ENCODE measurements around the gene CEACAM1.
"Not testable (repeated sequence)": the region's sequence is repeated elsewhere in the genome, so short reads cannot be mapped to it uniquely, and the experiment has no call there.

Gene CEACAM1

DNA sequence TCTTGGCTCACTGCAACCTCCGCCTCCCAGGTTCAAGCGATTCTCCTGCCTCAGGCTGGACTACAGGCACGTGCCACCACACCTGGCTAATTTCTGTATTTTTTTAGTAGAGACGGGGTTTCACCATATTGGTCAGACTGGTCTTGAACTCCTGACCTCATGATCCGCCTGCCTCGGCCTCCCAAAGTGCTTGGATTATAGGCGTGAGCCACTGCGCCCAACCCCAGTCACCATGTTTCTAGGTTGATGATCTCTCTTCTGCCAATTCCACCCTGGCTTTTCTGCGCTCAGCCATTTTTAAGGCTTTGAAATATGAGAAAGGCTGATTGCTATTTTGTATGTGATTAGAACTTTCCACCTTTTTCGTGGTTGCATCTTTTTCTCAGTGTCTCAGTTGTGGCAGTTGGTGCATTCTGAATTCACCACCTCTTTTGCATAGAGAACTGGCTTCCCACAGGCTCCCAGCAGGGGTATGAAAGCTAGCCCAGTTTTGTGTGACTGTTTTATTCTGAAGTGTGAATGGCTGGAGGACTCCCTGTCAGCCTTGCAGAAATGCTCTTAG is 15.5 kb downstream of the CEACAM1 start:
- DNase-seq (ENCODE audit: low read depth in 2 of 2): no peak

DNA sequence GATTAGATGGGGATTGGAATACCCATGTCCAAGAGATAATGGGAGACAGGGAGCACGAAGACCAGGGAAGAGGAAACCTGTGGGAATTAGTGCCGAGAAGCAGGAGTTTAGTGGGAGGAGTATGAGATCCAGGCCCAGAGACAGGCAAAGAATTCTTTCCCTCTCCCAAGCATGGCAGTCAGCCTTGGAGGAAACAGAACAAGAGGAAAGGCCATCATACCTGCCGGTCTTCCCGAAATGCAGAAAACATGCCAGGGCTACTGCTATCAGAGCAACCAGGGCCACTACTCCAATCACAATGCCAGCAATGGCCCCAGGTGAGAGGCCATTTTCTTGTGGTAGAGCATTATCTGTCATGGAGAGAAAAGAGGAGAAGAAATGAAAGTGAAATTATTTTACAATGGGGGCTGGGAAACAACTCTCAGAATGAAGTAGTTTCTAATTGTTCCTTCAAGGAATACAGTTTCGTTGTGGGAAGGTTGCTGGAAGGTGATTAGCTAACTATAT is 16.1 kb downstream of the CEACAM1 start:
- no peak for DNase-seq (ENCODE audit: low read depth in 2 of 2)

- no peak for DNase-seq (ENCODE audit: low read depth in 2 of 2)
These were observed 16.9 kb downstream of the CEACAM1 start for GRCh38 chr19:42511340-42511739.

DNA sequence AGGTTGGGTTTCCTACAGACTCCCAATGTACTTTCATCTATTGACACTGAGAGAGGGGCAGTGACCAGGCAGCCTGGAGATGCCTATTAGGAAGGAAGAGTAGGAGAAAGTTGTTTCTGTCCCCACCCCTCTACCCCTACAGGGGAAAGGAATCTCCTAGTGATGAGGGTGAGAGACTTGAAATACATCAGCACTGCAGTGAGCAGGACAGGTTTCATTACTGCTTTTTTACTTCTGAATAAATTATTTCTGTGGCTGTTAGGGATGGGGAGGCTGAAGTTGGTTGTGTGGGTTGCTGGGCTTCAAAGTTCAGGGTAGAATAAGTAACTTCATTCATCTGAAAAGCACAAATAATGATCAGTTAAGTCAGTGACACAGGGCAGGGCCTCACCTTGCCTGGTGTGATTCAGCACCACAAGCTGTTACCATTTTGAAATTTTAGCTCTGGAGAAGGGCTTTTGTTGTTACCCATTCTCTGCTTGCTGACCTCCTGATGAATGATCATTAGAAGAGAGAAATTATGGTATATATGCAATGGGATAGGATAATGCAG is 19.3 kb downstream of the CEACAM1 start:
- no peak for DNase-seq (ENCODE audit: low read depth in 2 of 2)

GRCh38 chr19:42505066-42505465 is 23.2 kb downstream of the CEACAM1 start:
- no peak for DNase-seq (ENCODE audit: low read depth in 2 of 2)

GRCh38 chr19:42501733-42502132 is 26.5 kb downstream of the CEACAM1 start:
- no peak for DNase-seq (ENCODE audit: low read depth in 2 of 2)

GRCh38 chr19:42501243-42501642 is 27.0 kb downstream of the CEACAM1 start:
- not testable (repeated sequence) for DNase-seq (ENCODE audit: low read depth in 2 of 2)

DNA sequence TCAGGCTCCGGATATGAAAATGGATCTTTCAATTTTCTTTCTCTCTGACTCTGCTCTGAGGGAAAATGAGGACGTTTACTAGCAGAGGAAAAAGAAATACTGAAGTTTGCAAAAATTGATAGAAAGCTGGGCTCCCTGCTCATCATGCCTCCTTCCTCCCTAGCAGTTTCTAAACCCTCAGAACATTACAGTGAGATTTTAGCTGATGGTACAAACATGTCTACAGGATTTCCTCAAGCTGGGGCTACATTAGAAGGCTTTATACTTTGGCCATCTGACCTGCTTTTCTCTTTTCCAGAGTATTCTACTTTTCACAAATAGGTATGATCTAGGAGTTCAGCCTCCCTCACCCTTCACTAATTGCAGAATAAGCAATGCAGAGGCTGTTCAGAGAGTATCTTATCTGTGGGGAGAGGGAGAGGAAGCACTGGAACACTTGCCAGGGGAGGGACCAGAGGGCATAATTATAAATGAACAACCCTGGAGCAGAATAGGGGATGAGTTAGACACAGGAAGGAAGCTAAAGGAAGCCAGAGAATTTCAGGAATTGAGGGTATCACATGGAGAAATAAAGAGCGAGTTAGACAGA is 30.0 kb downstream of the CEACAM1 start:
- no peak for DNase-seq (ENCODE audit: low read depth in 2 of 2)

DNA sequence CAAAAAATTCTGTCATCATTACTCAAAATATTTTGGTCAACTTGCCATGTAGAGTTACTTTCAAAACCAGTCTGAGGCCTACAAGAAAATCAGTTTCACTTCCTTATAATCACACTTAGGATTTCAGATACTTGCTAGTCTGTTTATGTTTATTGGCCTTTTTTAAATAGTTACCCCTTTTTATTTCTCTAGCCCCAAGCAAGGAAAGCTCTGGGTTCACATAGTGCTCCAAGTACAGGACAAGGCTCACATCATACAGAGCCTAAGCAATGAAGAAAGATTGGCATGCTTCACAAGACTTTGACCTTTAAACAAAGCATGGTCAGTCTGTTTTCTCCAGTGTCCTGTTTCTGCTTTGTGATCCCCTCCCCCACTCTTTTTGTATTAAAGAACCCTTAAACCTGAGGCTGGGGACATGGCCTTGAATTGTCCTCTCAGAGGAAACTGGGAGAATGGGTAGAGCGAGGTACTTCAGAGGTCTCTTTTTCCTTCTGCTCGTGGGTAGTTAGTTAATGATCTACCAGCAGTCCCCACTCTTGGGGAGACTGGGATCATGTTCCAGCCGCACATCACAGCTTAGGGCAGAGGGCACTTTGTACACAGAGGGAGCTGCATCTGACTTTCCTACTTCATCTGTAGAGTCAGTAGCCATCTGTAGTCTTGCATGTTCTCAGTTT is 30.7 kb downstream of the CEACAM1 start:
- DNase-seq (ENCODE audit: low read depth in 2 of 2): no peak

DNA sequence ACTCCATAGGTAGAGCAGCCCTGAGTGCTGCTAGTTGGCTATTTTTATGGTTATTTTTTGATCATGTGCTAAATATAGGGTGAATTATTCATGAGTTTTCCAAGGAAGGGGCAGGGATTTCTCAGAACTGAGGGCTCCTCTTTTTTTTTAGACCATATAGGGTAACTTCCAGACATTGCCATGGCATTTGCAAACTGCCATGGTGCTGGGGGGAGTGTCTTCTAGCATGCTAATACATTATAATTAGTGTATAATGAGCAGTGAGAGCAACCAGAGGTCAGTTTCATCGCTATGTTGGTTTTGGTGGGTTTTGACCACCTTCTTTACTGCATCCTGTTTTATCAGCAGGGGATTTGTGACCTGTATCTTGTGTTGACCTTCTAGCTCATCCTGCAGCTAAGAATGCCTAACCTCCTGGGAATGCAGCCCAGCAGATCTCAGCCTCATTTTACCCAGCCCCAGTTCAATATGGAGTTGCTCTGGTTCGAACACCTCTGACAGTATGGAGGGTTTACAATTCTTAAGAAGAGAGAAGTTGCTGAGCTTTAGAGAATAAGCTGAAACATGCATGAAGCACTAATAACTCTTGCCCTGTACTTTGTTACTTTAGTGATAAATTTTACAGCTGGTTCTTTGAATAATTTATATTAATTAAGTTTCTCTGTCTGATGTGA is 31.7 kb downstream of the CEACAM1 start:
- DNase-seq (ENCODE audit: low read depth in 2 of 2): no peak

GRCh38 chr19:42495663-42496062 is 32.6 kb downstream of the CEACAM1 start:
- DNase-seq (ENCODE audit: low read depth in 2 of 2): no peak

DNA sequence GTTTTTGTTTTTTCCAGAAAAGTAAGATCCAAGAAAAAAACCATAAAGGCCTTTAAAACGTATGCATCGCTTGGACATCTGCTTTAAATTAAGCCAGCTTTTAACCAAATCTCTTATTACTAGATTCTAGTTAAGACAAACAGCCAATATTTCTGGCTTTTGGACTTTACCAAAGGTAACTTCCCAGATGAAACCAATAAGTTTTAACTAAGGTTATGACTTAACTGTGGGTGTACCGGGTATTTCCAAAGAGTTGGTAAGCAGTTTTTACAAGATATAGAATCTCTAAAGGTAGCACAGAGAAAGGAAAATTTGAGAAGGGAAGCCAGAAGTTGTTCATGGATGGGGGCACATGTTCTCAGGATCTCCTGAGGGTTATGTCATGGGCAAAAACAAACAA is 34.0 kb downstream of the CEACAM1 start:
- DNase-seq (ENCODE audit: low read depth in 2 of 2): no peak

DNA sequence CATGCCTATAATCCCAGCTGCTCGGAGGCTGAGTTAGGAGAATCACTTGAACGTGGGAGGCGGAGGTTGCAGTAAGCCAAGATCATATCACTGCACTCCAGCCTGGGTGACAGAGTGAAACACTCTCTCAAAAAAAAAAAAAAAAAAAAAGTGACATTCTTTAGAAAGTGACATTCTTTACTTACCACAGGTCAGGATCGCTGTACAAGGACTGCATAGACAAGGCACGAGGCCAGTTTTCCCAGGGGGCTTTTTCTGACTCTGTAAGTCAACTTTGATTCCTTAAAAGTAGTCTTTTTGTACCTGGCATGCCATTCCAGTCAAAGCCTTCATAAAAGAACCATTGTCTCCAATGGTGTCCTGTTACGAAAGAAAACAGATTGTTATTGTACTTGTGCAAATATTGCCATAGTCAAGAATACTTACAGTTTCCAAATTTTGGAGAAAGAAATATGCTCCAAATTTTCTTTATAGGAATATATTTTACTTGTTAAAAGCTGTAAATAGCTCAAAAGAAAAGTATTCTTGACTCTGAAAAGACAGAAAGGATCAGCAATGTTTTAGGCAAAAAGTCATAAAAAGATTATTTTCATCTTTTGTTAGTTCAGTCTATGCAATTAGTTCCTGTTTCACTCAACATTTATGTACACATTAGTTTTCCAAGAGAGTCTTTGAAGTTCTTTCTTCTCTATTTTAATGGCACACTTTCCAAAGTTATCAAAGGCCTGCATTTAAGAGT is 39.3 kb downstream of the CEACAM1 start:
- DNase-seq (ENCODE audit: low read depth in 2 of 2): no peak

GRCh38 chr19:42487798-42488178 is 40.5 kb downstream of the CEACAM1 start:
- no peak for DNase-seq (ENCODE audit: low read depth in 2 of 2)

DNA sequence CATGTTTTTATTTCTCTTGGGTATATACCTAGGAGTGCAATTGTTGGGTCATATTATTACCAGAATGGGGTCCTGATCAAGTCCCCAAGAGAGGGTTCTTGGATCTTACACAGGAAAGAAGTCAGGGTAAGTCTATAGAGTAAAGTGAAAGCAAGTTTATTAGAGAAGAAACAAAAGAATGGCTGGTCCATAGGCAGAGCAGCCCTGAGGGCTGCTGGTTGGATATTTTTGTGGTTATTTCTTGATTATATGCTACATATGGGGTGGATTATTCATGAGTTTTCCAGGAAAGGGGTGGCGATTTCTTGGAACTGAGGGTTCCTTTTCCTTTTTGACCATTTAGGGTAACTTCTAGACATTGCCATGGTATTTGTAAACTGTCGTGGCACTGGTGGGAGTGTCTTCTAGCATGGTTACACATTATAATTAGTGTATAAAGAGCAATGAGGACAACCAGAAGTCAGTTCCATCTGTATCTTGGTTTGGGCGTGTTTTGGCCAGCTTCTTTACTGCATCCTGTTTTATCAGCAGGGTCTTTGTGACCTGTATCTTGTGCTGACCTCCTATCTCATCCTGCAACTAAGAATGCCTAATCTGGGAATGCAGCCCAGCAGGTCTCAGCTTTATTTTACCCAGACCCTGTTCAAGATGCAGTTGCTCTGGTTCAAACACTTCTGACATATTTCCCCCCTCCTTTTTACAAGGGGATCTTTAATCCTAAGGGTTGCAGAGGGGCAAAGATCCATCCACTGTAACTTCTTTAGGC is 41.1 kb downstream of the CEACAM1 start:
- DNase-seq (ENCODE audit: low read depth in 2 of 2): no peak

GRCh38 chr19:42485036-42485435 is 43.2 kb downstream of the CEACAM1 start:
- not testable (repeated sequence) for DNase-seq (ENCODE audit: low read depth in 2 of 2)

DNA sequence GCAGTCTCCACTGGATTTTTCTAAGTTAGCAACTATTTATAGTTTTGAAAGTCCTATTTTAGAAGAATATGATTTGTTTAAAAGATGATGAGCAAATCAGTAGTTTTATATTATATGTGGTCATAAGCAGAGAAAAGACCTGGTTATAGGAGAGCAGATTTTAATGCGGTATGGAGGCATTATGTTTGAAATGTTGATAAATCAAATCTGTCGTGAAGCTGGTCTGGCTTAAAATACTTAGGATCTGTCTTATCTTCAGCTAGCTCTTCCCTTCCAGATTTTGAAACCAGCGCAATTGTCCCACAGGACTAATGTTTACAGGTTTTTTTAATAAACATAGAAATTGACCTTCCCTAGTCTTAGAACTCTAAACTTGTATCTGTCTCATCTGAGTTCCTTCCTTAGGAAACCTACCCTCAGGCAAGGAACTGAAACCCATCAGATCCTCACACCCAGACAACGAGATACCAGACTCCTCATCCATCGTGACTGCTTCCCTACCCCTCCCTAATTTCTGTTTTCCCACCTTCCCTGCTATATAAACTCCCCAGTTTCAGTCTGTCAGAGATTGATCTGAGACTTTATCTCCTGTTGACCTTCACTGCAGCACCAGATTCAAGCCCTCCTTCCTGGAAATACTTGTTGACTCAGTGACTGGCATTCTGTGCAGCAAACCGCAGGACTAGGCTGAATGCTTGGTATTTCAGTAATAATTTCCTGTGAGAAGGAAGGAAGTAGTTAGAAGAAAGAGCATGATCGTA is 47.8 kb downstream of the CEACAM1 start:
- DNase-seq (ENCODE audit: low read depth in 2 of 2): peak in 1 of 2 donors; percentile 23

- no peak for DNase-seq (ENCODE audit: low read depth in 2 of 2)
These were observed 48.5 kb downstream of the CEACAM1 start for GRCh38 chr19:42479736-42480135.

GRCh38 chr19:42478765-42479311 is 49.4 kb downstream of the CEACAM1 start:
- DNase-seq (ENCODE audit: low read depth in 2 of 2): no peak

DNA sequence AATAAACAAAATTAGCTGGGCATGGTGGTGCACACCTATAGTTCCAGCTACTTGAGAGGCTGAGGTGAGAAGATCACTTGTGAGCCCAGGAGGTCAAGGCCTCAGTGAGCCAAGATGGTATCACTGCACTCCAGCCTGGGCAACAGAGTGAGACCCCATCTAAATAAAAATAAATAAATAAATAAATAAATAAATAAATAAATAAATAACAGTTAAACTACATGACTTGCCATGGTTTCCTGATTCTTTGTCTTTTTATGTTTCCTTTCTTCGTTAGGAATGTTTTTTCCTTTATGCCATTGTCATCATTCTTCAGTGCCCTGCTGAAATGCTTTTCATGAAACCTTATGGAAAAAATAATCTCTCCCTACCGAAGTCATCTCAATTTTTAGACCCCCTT is 50.3 kb downstream of the CEACAM1 start:
- no peak for DNase-seq (ENCODE audit: low read depth in 2 of 2)
